GM23338 (cell line): ENCODE results near the gene PKIB.

Experiments
- CREB1 ChIP-seq: fragments of 250-450 bp; sonication (Bioruptor Pico); IDR thresholded peaks from 2 replicates; pipeline ENCODE4 v1.5.0; 2020; ENCODE audit warnings: low read depth, mild to moderate bottlenecking, moderate library complexity
- CTCF ChIP-seq, 2 experiments: fragments of 200-600 bp in 1 of 2; sonication (generic) in 1 of 2; conservative IDR thresholded peaks; 2 replicates each; pipeline versions ENCODE4 v1.5.1 to v1.6.1; 2016 to 2017; ENCODE audit warnings: antibody characterized with exemption in 2 of 2, low read depth in 2 of 2, mild to moderate bottlenecking in 2 of 2, moderate library complexity in 1 of 2
- EZH2 ChIP-seq: fragments of 200-600 bp; sonication (generic); IDR thresholded peaks from one replicate; pipeline ENCODE4 v1.8.0; 2017; ENCODE audit warnings: antibody characterized with exemption, mild to moderate bottlenecking, low read depth; ENCODE audit not compliant: unreplicated experiment
- EZH2phosphoT487 ChIP-seq: fragments of 200-600 bp; sonication (generic); IDR thresholded peaks from one replicate; pipeline ENCODE4 v1.8.1; 2018; ENCODE audit warnings: antibody characterized with exemption; ENCODE audit not compliant: unreplicated experiment
- POLR2AphosphoS5 ChIP-seq: IDR thresholded peaks from 2 replicates; pipeline ENCODE4 v1.6.1; 2016; ENCODE audit warnings: antibody characterized with exemption, low read depth
- ZNF462 ChIP-seq: fragments of 250-450 bp; sonication (Bioruptor Pico); IDR thresholded peaks from 2 replicates; pipeline ENCODE4 v1.5.0; 2020; ENCODE audit warnings: mild to moderate bottlenecking, moderate library complexity

GRCh38 chr6:122647765-122648164, 37.6 kb downstream of the PKIB start:
- TF ChIP-seq CTCF (conservative IDR thresholded peaks at IDR 0.05; ENCODE audit: low read depth in 2 of 2) (no peak), EZH2 (no peak), EZH2phosphoT487 (no peak), CREB1 (CRISPR knock-in tag) (no peak), POLR2AphosphoS5 (no peak), ZNF462 (CRISPR knock-in tag) (no peak)
